Smooth muscle cell (in vitro differentiated cells): ENCODE results near the gene OPN1SW. TPM values are rescaled to one million over a fixed set of nuclear protein-coding genes. Genes with fewer than 3 reads are reported as not detected.

Experiments used
- DNase-seq: peaks from one replicate; lab custom pipeline; 2025; ENCODE audit not compliant: unreplicated experiment; lab: John Stamatoyannopoulos, UW
- H2AFZ ChIP-seq: fragments of 200-600 bp; sonication (generic); 2 replicates; pipeline ENCODE4 v1.6.0; 2016; ENCODE audit warnings: antibody characterized with exemption, low read depth, mild to moderate bottlenecking
- H3F3A ChIP-seq: fragments of 200-600 bp; sonication (generic); 2 replicates; pipeline ENCODE4 v1.6.0; 2017; ENCODE audit warnings: antibody characterized with exemption, low read depth
- H3K27ac ChIP-seq: fragments of 200-600 bp; sonication (generic); 2 replicates; pipeline ENCODE4 v1.5.1; 2016; ENCODE audit warnings: low read depth, mild to moderate bottlenecking
- H3K27me3 ChIP-seq: fragments of 200-600 bp; sonication (generic); 2 replicates; pipeline ENCODE4 v1.6.1; 2016; ENCODE audit warnings: low read depth, mild to moderate bottlenecking
- H3K36me3 ChIP-seq: fragments of 200-600 bp; sonication (generic); 2 replicates; pipeline ENCODE4 v1.5.1; 2016; ENCODE audit warnings: low read depth
- H3K4me1 ChIP-seq: fragments of 200-600 bp; sonication (generic); 2 replicates; pipeline ENCODE4 v1.5.1; 2016; ENCODE audit warnings: low read depth
- H3K4me2 ChIP-seq: fragments of 200-600 bp; sonication (generic); 2 replicates; pipeline ENCODE4 v1.6.0; 2016; ENCODE audit warnings: mild to moderate bottlenecking
- H3K4me3 ChIP-seq: fragments of 200-600 bp; sonication (generic); 2 replicates; pipeline ENCODE4 v1.5.1; 2016; ENCODE audit warnings: mild to moderate bottlenecking
- H3K79me2 ChIP-seq: fragments of 200-600 bp; sonication (generic); 2 replicates; pipeline ENCODE4 v1.6.0; 2016; ENCODE audit warnings: low read depth, mild to moderate bottlenecking
- H3K9ac ChIP-seq: fragments of 200-600 bp; sonication (generic); 2 replicates; pipeline ENCODE4 v1.6.0; 2016; ENCODE audit warnings: low read depth
- H3K9me3 ChIP-seq: fragments of 200-600 bp; sonication (generic); replicated peaks from 2 replicates; pipeline ENCODE4 v1.5.1; 2016; ENCODE audit warnings: low read depth
- H4K20me1 ChIP-seq: fragments of 200-600 bp; sonication (generic); 2 replicates; pipeline ENCODE4 v1.6.0; 2016; ENCODE audit warnings: low read depth
- WGBS: methylation state at CpG from one replicate; pipeline ENCODE4 v1.1.7; 2016; ENCODE audit warnings: low lambda C conversion rate; 5-methylcytosine and 5-hydroxymethylcytosine counted together
- polyA plus RNA-seq: library from polyadenylated mRNA; unstranded; fragments of >200 nt; fragmentation: Nextera tagmentation; extraction: Ambion mirVana; gene quantifications from 2 replicates; pipeline ENCODE4 v1.2.1, GENCODE V29; 2016
- total RNA-seq: library from RNA; depleted of rRNA; stranded (reverse); fragments of >200 nt; gene quantifications from 2 replicates; pipeline ENCODE4 v1.2.3, GENCODE V29; 2014
- TF ChIP-seq, protein P1 (sequence below): fragments of 200-600 bp; sonication (generic); IDR thresholded peaks from 2 replicates; pipeline ENCODE4 v1.5.1; 2017; ENCODE audit warnings: borderline replicate concordance, mild to moderate bottlenecking, antibody characterized with exemption; ENCODE audit not compliant: insufficient read depth, poor library complexity, severe bottlenecking

Gene OPN1SW
- total and polyA plus RNA-seq, 2 experiments from 2014 or later = 1.7 TPM; not detected in 1

DNA sequence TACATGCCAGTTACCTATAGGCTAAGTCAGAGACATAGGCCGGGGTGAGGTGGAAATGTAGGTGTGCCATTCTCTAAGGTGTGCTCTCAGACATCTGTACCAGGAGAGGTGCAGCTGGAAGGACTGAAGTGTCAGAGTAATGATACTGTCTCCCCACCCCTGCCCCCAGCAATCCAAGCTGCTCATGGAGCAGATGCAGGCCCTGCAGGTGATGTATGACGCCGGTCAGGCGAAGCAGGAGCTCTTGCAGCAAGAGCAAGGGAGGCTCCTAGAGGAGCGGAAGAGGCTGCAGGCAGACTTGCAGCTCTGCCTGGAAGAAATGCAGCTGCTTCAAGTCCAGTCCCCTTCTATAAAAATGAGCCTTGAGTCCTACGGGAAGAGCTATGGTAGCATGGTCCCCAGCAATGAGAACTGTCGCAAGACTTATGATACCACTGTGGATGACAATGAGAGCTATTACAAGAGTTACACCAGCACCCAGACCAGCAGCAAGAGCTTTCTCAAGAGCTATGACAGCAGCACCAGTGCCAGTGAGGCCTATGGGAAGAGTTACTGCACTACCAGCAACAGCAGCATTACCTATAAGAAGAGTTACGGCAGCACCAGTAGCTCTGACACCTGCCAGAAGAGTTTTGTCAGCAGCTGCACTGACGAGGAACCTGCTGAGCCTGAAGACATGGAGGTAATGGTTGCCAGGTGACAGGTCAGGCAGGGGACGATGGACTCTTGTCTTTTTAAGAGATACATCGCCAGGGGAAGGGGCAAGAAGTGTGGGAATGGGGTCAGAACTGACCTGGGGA lies 36.2 kb upstream of the OPN1SW start:
- H3F3A ChIP-seq = no peaks in the 10 kb centered on the region
- no peak for DNase-seq
- H3K4me3 ChIP-seq = no peak overlapping the region
- no peak overlapping the region for H3K27ac ChIP-seq
- no peak overlapping the region for H3K9ac ChIP-seq
- H3K4me2 ChIP-seq = no peak overlapping the region
- no peaks in the 10 kb centered on the region for H4K20me1 ChIP-seq
- 92% methylated on average over 11 of the region's 11 CpGs for WGBS
- peaks cover 11% of the 10 kb centered on the region for H3K4me1 ChIP-seq
- no peak overlapping the region for H2AFZ ChIP-seq
- H3K79me2 ChIP-seq = no peaks in the 10 kb centered on the region
- no peaks in the 10 kb centered on the region for H3K9me3 ChIP-seq
- no peaks in the 10 kb centered on the region for H3K27me3 ChIP-seq
- no peaks in the 10 kb centered on the region for H3K36me3 ChIP-seq
- TF ChIP-seq, protein P1, sequence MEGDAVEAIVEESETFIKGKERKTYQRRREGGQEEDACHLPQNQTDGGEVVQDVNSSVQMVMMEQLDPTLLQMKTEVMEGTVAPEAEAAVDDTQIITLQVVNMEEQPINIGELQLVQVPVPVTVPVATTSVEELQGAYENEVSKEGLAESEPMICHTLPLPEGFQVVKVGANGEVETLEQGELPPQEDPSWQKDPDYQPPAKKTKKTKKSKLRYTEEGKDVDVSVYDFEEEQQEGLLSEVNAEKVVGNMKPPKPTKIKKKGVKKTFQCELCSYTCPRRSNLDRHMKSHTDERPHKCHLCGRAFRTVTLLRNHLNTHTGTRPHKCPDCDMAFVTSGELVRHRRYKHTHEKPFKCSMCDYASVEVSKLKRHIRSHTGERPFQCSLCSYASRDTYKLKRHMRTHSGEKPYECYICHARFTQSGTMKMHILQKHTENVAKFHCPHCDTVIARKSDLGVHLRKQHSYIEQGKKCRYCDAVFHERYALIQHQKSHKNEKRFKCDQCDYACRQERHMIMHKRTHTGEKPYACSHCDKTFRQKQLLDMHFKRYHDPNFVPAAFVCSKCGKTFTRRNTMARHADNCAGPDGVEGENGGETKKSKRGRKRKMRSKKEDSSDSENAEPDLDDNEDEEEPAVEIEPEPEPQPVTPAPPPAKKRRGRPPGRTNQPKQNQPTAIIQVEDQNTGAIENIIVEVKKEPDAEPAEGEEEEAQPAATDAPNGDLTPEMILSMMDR = no peak

GRCh38 chr7:128810997-128811396 lies 35.4 kb upstream of the OPN1SW start:
- Histone ChIP-seq H4K20me1 (no peaks in the 10 kb centered on the region), H3K4me2 (no peak overlapping the region), H3K27me3 (no peaks in the 10 kb centered on the region), H3K27ac (no peak overlapping the region), H3K9ac (no peak overlapping the region), H3K4me3 (no peak overlapping the region), H3K79me2 (no peaks in the 10 kb centered on the region), H2AFZ (no peak overlapping the region), H3K9me3 (no peaks in the 10 kb centered on the region), H3K36me3 (no peaks in the 10 kb centered on the region), H3K4me1 (peaks cover 11% of the 10 kb centered on the region), H3F3A (no peaks in the 10 kb centered on the region)
- 100% methylated on average over 3 of the region's 3 CpGs for WGBS
- TF ChIP-seq, protein P1 = no peak
- no peak for DNase-seq

DNA sequence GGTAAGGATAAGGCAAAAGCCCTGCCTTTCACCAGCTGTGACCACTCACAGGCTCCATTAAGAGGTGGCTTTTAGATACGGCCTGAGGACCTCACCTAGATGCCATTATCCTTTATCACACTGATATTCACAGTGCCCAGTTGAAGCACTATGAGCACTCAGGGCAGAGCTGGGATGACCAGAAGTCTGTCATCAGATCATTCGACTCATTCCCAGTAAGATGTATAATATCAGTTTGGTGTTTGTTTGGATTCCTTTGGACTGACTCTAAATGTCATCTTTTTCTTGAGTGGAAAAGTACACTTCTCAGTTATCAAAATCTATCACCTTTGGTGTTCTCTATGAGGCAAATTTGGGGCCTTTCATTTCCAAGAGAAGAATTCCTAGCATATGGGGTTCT lies 34.9 kb upstream of the OPN1SW start:
- H3K27ac ChIP-seq = no peak overlapping the region
- 88% methylated on average over 2 of the region's 2 CpGs for WGBS
- H3K4me1 ChIP-seq = peaks cover 11% of the 10 kb centered on the region
- H3K9ac ChIP-seq = no peak overlapping the region
- no peak overlapping the region for H3K4me3 ChIP-seq
- no peaks in the 10 kb centered on the region for H3K36me3 ChIP-seq
- TF ChIP-seq, protein P1 = no peak
- DNase-seq = no peak
- H3K4me2 ChIP-seq = no peak overlapping the region
- H2AFZ ChIP-seq = no peak overlapping the region
- H3K79me2 ChIP-seq = no peaks in the 10 kb centered on the region
- H3K27me3 ChIP-seq = no peaks in the 10 kb centered on the region
- no peaks in the 10 kb centered on the region for H4K20me1 ChIP-seq
- no peaks in the 10 kb centered on the region for H3F3A ChIP-seq
- no peaks in the 10 kb centered on the region for H3K9me3 ChIP-seq

DNA sequence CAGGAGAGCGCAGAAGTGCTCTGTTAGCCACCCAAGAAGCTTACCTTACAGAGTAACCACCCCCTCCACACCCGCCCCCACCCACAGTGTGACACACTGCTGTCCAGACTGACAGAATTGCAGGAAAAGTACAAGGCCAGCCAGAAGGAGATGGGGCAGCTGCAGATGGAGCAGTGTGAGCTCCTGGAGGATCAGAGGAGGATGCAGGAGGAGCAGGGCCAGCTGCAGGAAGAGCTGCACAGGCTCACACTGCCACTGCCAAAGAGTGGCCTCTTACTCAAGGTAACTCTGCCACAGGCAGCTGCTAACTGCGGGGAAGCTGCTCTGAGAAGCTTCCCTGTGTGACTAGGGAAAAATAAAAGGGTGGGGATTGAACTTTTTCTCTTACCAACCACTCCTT lies 33.8 kb upstream of the OPN1SW start:
- TF ChIP-seq, protein P1 = no peak
- DNase-seq = no peak
- WGBS = 96% methylated on average over 3 of the region's 3 CpGs

More for the DNA sequence above, 33.8 kb upstream of the OPN1SW start:
- Histone ChIP-seq H2AFZ (no peak overlapping the region), H3K79me2 (no peaks in the 10 kb centered on the region), H4K20me1 (no peaks in the 10 kb centered on the region), H3K4me2 (no peak overlapping the region), H3K4me3 (no peak overlapping the region), H3F3A (no peaks in the 10 kb centered on the region), H3K4me1 (peaks cover 11% of the 10 kb centered on the region), H3K9me3 (no peaks in the 10 kb centered on the region), H3K27me3 (no peaks in the 10 kb centered on the region), H3K27ac (no peak overlapping the region), H3K36me3 (no peaks in the 10 kb centered on the region), H3K9ac (no peak overlapping the region)
